Mesenchymal stem cell (in vitro differentiated cells and primary cell): ENCODE measurements around the gene CYP4Z1.
"Not testable (repeated sequence)": the region's sequence is repeated elsewhere in the genome, so short reads cannot be mapped to it uniquely, and the experiment has no call there.

Experiments used
- DNase-seq: peaks from one replicate; pipeline ENCODE4 v3.0.0-alpha.2; 2013
- H2AFZ ChIP-seq: one replicate; pipeline ENCODE4 v1.6.1; 2013; ENCODE audit warnings: low read depth, mild to moderate bottlenecking, control low read depth, inconsistent platforms, low read length, moderate library complexity
- H2AK5ac ChIP-seq: 2 replicates; pipeline ENCODE4 v1.6.1; 2013; ENCODE audit warnings: low read length, moderate library complexity, mild to moderate bottlenecking, inconsistent platforms; ENCODE audit not compliant: severe bottlenecking
- H2BK120ac ChIP-seq: one replicate; pipeline ENCODE4 v1.6.1; 2013; ENCODE audit warnings: low read depth, mild to moderate bottlenecking, inconsistent platforms, low read length, moderate library complexity
- H2BK12ac ChIP-seq, 2 experiments: one replicate each; pipeline ENCODE4 v1.6.1; 2013; ENCODE audit warnings: inconsistent platforms in 2 of 2, low read length in 2 of 2, mild to moderate bottlenecking in 2 of 2, moderate library complexity in 2 of 2, control low read depth in 1 of 2
- H2BK15ac ChIP-seq: one replicate; pipeline ENCODE4 v1.6.1; 2013; ENCODE audit warnings: mild to moderate bottlenecking, low read depth, inconsistent platforms; ENCODE audit not compliant: poor library complexity, severe bottlenecking
- H2BK5ac ChIP-seq: 2 replicates; pipeline ENCODE4 v1.6.1; 2013; ENCODE audit warnings: low read depth, mild to moderate bottlenecking, low read length, control low read depth, inconsistent platforms; ENCODE audit not compliant: poor library complexity, severe bottlenecking
- H3K14ac ChIP-seq, 2 experiments: one replicate each; pipeline ENCODE4 v1.6.1; 2013; ENCODE audit warnings: inconsistent platforms in 2 of 2, low read length in 2 of 2, control low read depth in 1 of 2, mild to moderate bottlenecking in 1 of 2, moderate library complexity in 1 of 2
- H3K18ac ChIP-seq, 2 experiments: one replicate each; pipeline ENCODE4 v1.6.1; 2013; ENCODE audit warnings: inconsistent platforms in 2 of 2, low read length in 2 of 2, control low read depth in 1 of 2, low read depth in 1 of 2, mild to moderate bottlenecking in 1 of 2
- H3K23ac ChIP-seq, 2 experiments: one replicate each; pipeline ENCODE4 v1.6.1; 2013; ENCODE audit warnings: inconsistent platforms in 2 of 2, low read length in 2 of 2, mild to moderate bottlenecking in 2 of 2, moderate library complexity in 2 of 2, control low read depth in 1 of 2
- H3K27ac ChIP-seq: 2 replicates; pipeline ENCODE4 v1.5.1; 2013; ENCODE audit warnings: mild to moderate bottlenecking, moderate library complexity, low read length, control low read depth, inconsistent platforms; ENCODE audit not compliant: poor library complexity, severe bottlenecking
- H3K27me3 ChIP-seq, 2 experiments: 2 replicates each; pipeline versions ENCODE4 v1.6.1 to v1.7.0; 2013; ENCODE audit warnings: low read length in 2 of 2, mild to moderate bottlenecking in 2 of 2, moderate library complexity in 2 of 2, control low read depth in 1 of 2, inconsistent platforms in 1 of 2; ENCODE audit not compliant: control insufficient read depth in 1 of 2, insufficient read depth in 1 of 2
- H3K36me3 ChIP-seq, 2 experiments: 2 replicates each; pipeline versions ENCODE4 v1.6.1 to v1.7.0; 2013; ENCODE audit warnings: low read length in 2 of 2, control low read depth in 1 of 2, inconsistent platforms in 1 of 2, low read depth in 1 of 2, mild to moderate bottlenecking in 1 of 2; ENCODE audit not compliant: insufficient read depth in 2 of 2, control insufficient read depth in 1 of 2
- H3K4ac ChIP-seq, 2 experiments: one replicate each; pipeline ENCODE4 v1.6.1; 2013; ENCODE audit warnings: inconsistent platforms in 2 of 2, low read length in 2 of 2, mild to moderate bottlenecking in 2 of 2, moderate library complexity in 2 of 2, control low read depth in 1 of 2, low read depth in 1 of 2
- H3K4me1 ChIP-seq: 2 replicates; pipeline ENCODE4 v1.6.1; 2013; ENCODE audit warnings: low read depth, low read length, control low read depth; ENCODE audit not compliant: control insufficient read depth, insufficient read depth
- H3K4me2 ChIP-seq: 2 replicates; pipeline ENCODE4 v1.6.1; 2013; ENCODE audit warnings: low read length, mild to moderate bottlenecking, inconsistent platforms; ENCODE audit not compliant: poor library complexity, severe bottlenecking
- H3K4me3 ChIP-seq, 2 experiments: 2 replicates each; pipeline versions ENCODE4 v1.5.1 to v1.7.0; 2013; ENCODE audit warnings: low read length in 2 of 2, mild to moderate bottlenecking in 2 of 2, control low read depth in 1 of 2, low read depth in 1 of 2; ENCODE audit not compliant: insufficient read depth in 1 of 2
- H3K79me1 ChIP-seq: replicated peaks from 2 replicates; pipeline ENCODE4 v1.6.1; 2013; ENCODE audit warnings: mild to moderate bottlenecking, control low read depth, low read length, inconsistent platforms; ENCODE audit not compliant: poor library complexity, severe bottlenecking
- H3K9ac ChIP-seq: 2 replicates; pipeline ENCODE4 v1.7.0; 2013; ENCODE audit warnings: mild to moderate bottlenecking, low read length, moderate library complexity
- H3K9me3 ChIP-seq: 2 replicates; pipeline ENCODE4 v1.7.0; 2013; ENCODE audit warnings: mild to moderate bottlenecking, low read length; ENCODE audit not compliant: control insufficient read depth
- H4K8ac ChIP-seq: one replicate; pipeline ENCODE4 v1.6.1; 2013; ENCODE audit warnings: inconsistent platforms, mild to moderate bottlenecking, low read length, moderate library complexity
- H4K91ac ChIP-seq: one replicate; pipeline ENCODE4 v1.6.1; 2013; ENCODE audit warnings: mild to moderate bottlenecking, low read length, inconsistent platforms
- WGBS: methylation state at CpG from one replicate; pipeline ENCODE4 v1.1.7; 2013; ENCODE audit warnings: mixed read lengths; 5-methylcytosine and 5-hydroxymethylcytosine counted together

Gene CYP4Z1

DNA sequence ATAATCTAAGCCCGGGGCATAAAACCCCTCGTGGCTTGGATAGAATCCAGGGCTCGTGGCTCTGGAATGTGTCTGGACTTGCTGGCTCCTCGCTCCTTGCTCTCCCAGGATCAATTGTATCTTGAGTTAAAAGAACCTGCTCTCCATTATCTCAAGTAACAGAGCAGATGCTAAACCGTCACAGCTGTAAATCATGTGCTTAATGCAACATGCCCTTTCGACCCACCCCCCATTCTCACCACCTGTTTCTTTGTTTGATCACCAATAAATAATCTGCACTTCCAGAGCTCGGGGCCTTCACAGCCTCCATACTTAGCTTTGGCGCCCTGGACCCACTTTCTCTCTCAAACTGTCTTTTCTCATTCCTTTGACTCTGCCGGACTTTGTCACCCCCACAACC is 82.1 kb downstream of the CYP4Z1 start:
- not testable (repeated sequence) for H2BK5ac ChIP-seq, H2BK12ac ChIP-seq
- WGBS, result 48% methylated on average over 9 of the region's 9 CpGs

DNA sequence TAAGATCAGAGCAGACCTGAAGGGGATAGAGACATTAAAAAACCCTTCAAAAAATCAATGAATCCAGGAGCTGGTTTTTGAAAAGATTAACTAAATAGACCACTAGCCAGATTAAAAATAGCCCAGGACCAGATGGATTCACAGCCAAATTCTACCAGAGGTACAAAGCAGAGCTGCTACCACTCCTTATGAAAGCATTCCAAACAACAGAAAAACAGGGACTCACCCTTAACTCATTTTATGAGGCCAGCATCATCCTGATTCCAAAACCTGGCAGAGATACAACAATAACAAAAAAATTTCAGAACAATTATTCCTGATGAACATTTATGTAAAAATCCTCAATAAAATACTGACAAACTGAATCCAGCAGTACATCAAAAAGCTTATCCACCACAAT is 89.4 kb downstream of the CYP4Z1 start:
- not testable (repeated sequence) for H2AFZ ChIP-seq, H3K4ac ChIP-seq, H3K4me2 ChIP-seq, H2BK120ac ChIP-seq, H3K9me3 ChIP-seq, H2BK5ac ChIP-seq, H3K79me1 ChIP-seq, H3K36me3 ChIP-seq, H3K9ac ChIP-seq, H2BK15ac ChIP-seq, H4K91ac ChIP-seq, H4K8ac ChIP-seq, H3K27me3 ChIP-seq, H3K4me3 ChIP-seq, H3K23ac ChIP-seq, H2AK5ac ChIP-seq, H3K14ac ChIP-seq, H2BK12ac ChIP-seq, H3K18ac ChIP-seq, H3K27ac ChIP-seq, H3K4me1 ChIP-seq, DNase-seq

More for the DNA sequence above, 82.1 kb downstream of the CYP4Z1 start:
- H3K9ac ChIP-seq, H3K9me3 ChIP-seq, H3K27me3 ChIP-seq, H3K4me1 ChIP-seq, H3K4me2 ChIP-seq, H3K18ac ChIP-seq, H2AK5ac ChIP-seq, DNase-seq, H3K4ac ChIP-seq, H4K91ac ChIP-seq, H3K14ac ChIP-seq, H3K79me1 ChIP-seq, H2AFZ ChIP-seq, H4K8ac ChIP-seq, H3K27ac ChIP-seq, H3K4me3 ChIP-seq, H3K36me3 ChIP-seq, H3K23ac ChIP-seq, H2BK15ac ChIP-seq, H2BK120ac ChIP-seq: not testable (repeated sequence)

- not testable (repeated sequence) for DNase-seq, H3K23ac ChIP-seq, H2BK15ac ChIP-seq, H4K8ac ChIP-seq, H4K91ac ChIP-seq, H2AK5ac ChIP-seq, H3K18ac ChIP-seq, H3K9me3 ChIP-seq, H2BK5ac ChIP-seq, H3K4me1 ChIP-seq, H3K27me3 ChIP-seq, H3K79me1 ChIP-seq, H3K14ac ChIP-seq, H3K4me2 ChIP-seq, H2BK12ac ChIP-seq, H3K27ac ChIP-seq, H3K36me3 ChIP-seq, H3K4me3 ChIP-seq, H3K4ac ChIP-seq, H3K9ac ChIP-seq, H2BK120ac ChIP-seq, H2AFZ ChIP-seq
- WGBS, result 100% methylated on average over 1 of the region's 3 CpGs
Observed at GRCh38 chr1:47157957-47158356, 90.9 kb downstream of the CYP4Z1 start.

DNA sequence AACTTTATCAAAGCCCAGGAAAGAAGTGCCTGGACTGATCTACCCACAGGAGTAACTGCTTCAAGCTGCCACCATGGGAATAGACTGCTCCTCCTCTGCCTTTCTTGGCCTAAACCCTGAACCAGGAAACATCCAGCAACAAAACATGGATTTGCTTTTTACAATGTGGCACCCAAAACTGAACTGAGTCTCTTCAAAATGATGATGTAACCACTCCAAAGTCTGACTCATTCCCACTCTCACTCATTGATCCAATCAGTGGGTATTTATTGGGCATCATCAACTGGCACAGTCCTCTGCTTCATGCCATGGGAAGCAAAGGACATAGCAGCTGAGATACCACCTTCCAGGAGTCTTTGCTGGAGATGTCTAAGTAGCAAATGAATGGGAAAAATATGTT is 93.7 kb downstream of the CYP4Z1 start:
- Histone ChIP-seq H2BK15ac (no peak overlapping the region), H3K27ac (no peak overlapping the region), H3K27me3 (no peaks in the 10 kb centered on the region), H3K9me3 (no peaks in the 10 kb centered on the region), H3K14ac (no peak overlapping the region), H3K4ac (no peak overlapping the region), H2AK5ac (no peak overlapping the region), H3K4me1 (no peaks in the 10 kb centered on the region), H2BK5ac (no peak overlapping the region), H2AFZ (no peak overlapping the region), H3K9ac (no peak overlapping the region), H2BK12ac (no peak overlapping the region), H3K18ac (no peak overlapping the region), H3K36me3 (no peaks in the 10 kb centered on the region), H2BK120ac (no peak overlapping the region), H3K23ac (no peak overlapping the region), H3K4me2 (no peak overlapping the region), H4K91ac (no peak overlapping the region), H3K79me1 (no peaks in the 10 kb centered on the region), H3K4me3 (no peak overlapping the region), H4K8ac (no peak overlapping the region)
- no peak for DNase-seq
